Measurements from ENCODE around the gene TBC1D17. TPM values are rescaled to one million over a fixed set of nuclear protein-coding genes. Genes with fewer than 3 reads are reported as not detected.
A peak's percentile ranks its signal among the peaks of the same experiment; 100 is the strongest.

TBC1D17 gene
- total and polyA plus RNA-seq, 4 donors: 11.3 to 27.9 (median 17.2) TPM

DNA sequence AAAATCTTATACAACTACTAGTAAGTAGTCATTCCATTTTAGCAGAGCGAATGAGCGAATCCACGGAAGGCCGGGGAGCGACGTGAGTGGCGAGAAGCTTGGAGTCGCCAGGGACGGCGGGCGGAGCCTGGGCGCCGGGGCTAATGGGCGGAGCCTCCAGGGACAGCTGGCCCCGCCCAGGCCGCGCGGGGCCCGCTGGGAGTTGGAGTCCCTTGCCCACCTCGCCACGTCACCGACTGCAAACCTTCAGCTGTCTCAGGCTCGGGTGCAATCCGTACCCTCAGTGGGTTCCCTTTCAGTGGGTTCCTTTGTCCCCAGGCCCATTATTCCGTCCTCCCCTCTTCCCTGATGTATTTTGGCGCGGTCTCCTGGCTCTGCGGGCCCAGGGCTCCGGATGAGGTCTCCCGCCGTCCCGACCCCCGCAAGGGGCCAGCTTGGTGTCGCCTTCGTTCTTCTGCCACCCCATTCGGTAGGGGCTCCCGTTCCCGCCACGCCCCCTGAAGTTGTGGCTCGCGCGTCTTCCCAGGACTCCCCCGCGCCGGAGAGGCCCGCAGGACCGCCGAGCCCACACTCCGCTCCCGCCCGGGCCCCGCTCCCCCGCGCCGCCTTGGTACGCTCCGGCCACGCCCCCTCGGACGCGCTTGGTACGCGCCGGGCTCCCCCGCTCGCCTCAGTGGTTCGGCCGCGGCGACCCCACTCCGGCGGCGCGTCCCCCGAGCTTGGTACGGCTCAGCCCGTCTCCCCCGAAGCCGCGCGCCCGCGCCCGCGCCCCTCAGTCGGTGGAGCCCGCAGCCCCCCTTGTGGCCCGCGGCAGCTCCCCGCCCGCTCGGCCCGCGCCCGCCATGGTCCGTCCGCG is 26.8 kb upstream of the TBC1D17 start, which contains the start of gene PTOV1:
TSS of gene PTOV1 (plus strand) at position 673 of the 856 bp plus-strand sequence.
- TF ChIP-seq RAD21 (IDR thresholded peaks at IDR 0.05) (peak in 1 of 2 donors; percentile 2), YY1 (IDR thresholded peaks at IDR 0.05) (peak; percentile 45), FOXA1 (IDR thresholded peaks at IDR 0.05) (no peak)
- Histone ChIP-seq H3K27me3 (ENCODE audit: control insufficient read depth in 4 of 4, insufficient read depth in 4 of 4, low read length in 3 of 4) (no peaks in the 10 kb centered on the region), H3K9ac (ENCODE audit: low read depth in 1 of 2, low read length in 2 of 2) (peak within 1 kb of the TSS; percentile 92 to 98), H3K4me1 (ENCODE audit: control insufficient read depth in 4 of 4, insufficient read depth in 4 of 4, low read length in 3 of 4) (peaks cover 3 to 19% (median 13%) of the 10 kb centered on the region in 4 donors), H3K9me3 (ENCODE audit: control insufficient read depth in 4 of 4, low read length in 3 of 4) (no peaks in the 10 kb centered on the region), H3K36me3 (ENCODE audit: control insufficient read depth in 4 of 4, insufficient read depth in 3 of 4, low read depth in 1 of 4, low read length in 3 of 4) (peaks cover 0 to 2% (median 0%) of the 10 kb centered on the region in 4 donors), H3K4me3 (ENCODE audit: low read depth in 1 of 3, low read length in 3 of 3) (peak within 1 kb of the TSS; percentile 90 to 93 (median 92)), H3K27ac (ENCODE audit: low read depth in 1 of 2, low read length in 2 of 2) (peak within 1 kb of the TSS; percentile 99 to 100)
- 1% methylated on average over 98 of the region's 98 CpGs for whole genome bisulfite sequencing
- peak; percentile 94 for DNase-seq (ENCODE audit: low spot score)

DNA sequence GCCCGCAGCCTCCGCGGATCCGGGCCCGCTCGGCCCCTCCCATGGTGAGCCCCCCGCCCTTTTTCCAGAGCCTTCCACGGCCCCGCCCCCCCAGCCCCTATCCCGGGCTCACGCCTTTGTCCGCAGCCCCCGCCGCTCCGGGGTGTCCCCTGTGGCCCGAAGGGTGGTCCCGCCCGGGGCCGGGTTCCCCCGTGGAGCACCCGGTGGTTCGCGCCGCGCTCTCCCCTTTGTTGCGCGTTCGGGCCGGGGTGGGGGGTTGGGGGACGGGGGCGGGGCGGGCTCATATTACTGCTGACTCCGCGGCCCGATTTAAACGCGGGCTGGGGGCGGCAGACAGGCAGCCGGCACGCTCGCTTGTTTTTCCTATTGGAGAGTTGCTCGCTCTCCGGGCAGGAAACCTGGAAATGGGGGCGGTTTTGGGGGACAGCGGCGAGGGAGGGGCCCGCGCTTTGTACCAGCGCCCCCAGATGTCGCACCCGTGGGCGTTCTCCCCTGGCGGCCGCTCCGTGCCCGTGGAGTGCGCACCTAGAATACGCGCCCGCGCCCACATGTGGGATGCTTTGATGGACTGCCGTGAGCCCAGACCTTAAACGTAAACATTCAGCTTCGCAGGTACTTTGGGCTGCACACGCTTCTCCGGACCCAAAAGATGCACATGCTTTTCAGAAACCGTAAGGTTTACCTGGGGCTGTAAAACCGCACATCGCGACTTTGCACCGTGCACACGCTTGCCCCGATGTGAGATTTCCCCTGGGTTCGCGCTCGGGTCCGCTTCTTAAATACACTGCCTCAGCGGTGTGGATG is 25.8 kb upstream of the TBC1D17 start:
- Histone ChIP-seq H3K4me1 (ENCODE audit: control insufficient read depth in 4 of 4, insufficient read depth in 4 of 4, low read length in 3 of 4) (peaks cover 3 to 19% (median 13%) of the 10 kb centered on the region in 4 donors), H3K36me3 (ENCODE audit: control insufficient read depth in 4 of 4, insufficient read depth in 3 of 4, low read depth in 1 of 4, low read length in 3 of 4) (peaks cover 0 to 5% (median 0%) of the 10 kb centered on the region in 4 donors), H3K27me3 (ENCODE audit: control insufficient read depth in 4 of 4, insufficient read depth in 4 of 4, low read length in 3 of 4) (no peaks in the 10 kb centered on the region), H3K9me3 (ENCODE audit: control insufficient read depth in 4 of 4, low read length in 3 of 4) (no peaks in the 10 kb centered on the region), H3K27ac (ENCODE audit: low read depth in 1 of 2, low read length in 2 of 2) (peak overlapping the region; percentile 99 to 100), H3K9ac (ENCODE audit: low read depth in 1 of 2, low read length in 2 of 2) (no peak overlapping the region), H3K4me3 (ENCODE audit: low read depth in 1 of 3, low read length in 3 of 3) (peak overlapping the region; percentile 68 to 93 (median 92))
- no peak for TF ChIP-seq RXRA (IDR thresholded peaks at IDR 0.05)
- no peak for TF ChIP-seq TAF1 (conservative IDR thresholded peaks at IDR 0.05)
- no peak for TF ChIP-seq GABPA (IDR thresholded peaks at IDR 0.05 in 1 of 2, conservative IDR thresholded peaks at IDR 0.05 in 1 of 2)
- no peak for TF ChIP-seq SP1 (IDR thresholded peaks at IDR 0.05)
- TF ChIP-seq, protein P1, sequence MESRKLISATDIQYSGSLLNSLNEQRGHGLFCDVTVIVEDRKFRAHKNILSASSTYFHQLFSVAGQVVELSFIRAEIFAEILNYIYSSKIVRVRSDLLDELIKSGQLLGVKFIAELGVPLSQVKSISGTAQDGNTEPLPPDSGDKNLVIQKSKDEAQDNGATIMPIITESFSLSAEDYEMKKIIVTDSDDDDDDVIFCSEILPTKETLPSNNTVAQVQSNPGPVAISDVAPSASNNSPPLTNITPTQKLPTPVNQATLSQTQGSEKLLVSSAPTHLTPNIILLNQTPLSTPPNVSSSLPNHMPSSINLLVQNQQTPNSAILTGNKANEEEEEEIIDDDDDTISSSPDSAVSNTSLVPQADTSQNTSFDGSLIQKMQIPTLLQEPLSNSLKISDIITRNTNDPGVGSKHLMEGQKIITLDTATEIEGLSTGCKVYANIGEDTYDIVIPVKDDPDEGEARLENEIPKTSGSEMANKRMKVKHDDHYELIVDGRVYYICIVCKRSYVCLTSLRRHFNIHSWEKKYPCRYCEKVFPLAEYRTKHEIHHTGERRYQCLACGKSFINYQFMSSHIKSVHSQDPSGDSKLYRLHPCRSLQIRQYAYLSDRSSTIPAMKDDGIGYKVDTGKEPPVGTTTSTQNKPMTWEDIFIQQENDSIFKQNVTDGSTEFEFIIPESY (IDR thresholded peaks at IDR 0.05): no peak
- TF ChIP-seq, protein P2, sequence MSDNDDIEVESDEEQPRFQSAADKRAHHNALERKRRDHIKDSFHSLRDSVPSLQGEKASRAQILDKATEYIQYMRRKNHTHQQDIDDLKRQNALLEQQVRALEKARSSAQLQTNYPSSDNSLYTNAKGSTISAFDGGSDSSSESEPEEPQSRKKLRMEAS (IDR thresholded peaks at IDR 0.05): no peak
- TF ChIP-seq EGR1 (IDR thresholded peaks at IDR 0.05; ENCODE audit: low read depth in 2 of 2): no peak
- no peak for TF ChIP-seq FOXA1 (IDR thresholded peaks at IDR 0.05)
- no peak for TF ChIP-seq HNF4A (conservative IDR thresholded peaks at IDR 0.05)
- no peak for TF ChIP-seq JUND (IDR thresholded peaks at IDR 0.05)
- TF ChIP-seq, protein P3, sequence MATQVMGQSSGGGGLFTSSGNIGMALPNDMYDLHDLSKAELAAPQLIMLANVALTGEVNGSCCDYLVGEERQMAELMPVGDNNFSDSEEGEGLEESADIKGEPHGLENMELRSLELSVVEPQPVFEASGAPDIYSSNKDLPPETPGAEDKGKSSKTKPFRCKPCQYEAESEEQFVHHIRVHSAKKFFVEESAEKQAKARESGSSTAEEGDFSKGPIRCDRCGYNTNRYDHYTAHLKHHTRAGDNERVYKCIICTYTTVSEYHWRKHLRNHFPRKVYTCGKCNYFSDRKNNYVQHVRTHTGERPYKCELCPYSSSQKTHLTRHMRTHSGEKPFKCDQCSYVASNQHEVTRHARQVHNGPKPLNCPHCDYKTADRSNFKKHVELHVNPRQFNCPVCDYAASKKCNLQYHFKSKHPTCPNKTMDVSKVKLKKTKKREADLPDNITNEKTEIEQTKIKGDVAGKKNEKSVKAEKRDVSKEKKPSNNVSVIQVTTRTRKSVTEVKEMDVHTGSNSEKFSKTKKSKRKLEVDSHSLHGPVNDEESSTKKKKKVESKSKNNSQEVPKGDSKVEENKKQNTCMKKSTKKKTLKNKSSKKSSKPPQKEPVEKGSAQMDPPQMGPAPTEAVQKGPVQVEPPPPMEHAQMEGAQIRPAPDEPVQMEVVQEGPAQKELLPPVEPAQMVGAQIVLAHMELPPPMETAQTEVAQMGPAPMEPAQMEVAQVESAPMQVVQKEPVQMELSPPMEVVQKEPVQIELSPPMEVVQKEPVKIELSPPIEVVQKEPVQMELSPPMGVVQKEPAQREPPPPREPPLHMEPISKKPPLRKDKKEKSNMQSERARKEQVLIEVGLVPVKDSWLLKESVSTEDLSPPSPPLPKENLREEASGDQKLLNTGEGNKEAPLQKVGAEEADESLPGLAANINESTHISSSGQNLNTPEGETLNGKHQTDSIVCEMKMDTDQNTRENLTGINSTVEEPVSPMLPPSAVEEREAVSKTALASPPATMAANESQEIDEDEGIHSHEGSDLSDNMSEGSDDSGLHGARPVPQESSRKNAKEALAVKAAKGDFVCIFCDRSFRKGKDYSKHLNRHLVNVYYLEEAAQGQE (IDR thresholded peaks at IDR 0.05): no peak
- no peak for TF ChIP-seq NR2F2 (IDR thresholded peaks at IDR 0.05)
- TF ChIP-seq FOXA2 (IDR thresholded peaks at IDR 0.05): no peak
- no peak for TF ChIP-seq RAD21 (IDR thresholded peaks at IDR 0.05)
- TF ChIP-seq, protein P4, sequence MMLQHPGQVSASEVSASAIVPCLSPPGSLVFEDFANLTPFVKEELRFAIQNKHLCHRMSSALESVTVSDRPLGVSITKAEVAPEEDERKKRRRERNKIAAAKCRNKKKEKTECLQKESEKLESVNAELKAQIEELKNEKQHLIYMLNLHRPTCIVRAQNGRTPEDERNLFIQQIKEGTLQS (IDR thresholded peaks at IDR 0.05): no peak
- TF ChIP-seq, protein P5, sequence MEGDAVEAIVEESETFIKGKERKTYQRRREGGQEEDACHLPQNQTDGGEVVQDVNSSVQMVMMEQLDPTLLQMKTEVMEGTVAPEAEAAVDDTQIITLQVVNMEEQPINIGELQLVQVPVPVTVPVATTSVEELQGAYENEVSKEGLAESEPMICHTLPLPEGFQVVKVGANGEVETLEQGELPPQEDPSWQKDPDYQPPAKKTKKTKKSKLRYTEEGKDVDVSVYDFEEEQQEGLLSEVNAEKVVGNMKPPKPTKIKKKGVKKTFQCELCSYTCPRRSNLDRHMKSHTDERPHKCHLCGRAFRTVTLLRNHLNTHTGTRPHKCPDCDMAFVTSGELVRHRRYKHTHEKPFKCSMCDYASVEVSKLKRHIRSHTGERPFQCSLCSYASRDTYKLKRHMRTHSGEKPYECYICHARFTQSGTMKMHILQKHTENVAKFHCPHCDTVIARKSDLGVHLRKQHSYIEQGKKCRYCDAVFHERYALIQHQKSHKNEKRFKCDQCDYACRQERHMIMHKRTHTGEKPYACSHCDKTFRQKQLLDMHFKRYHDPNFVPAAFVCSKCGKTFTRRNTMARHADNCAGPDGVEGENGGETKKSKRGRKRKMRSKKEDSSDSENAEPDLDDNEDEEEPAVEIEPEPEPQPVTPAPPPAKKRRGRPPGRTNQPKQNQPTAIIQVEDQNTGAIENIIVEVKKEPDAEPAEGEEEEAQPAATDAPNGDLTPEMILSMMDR (IDR thresholded peaks at IDR 0.05; ENCODE audit: low read depth, low read length, missing input control): no peak
- TF ChIP-seq YY1 (IDR thresholded peaks at IDR 0.05): no peak
- no peak for TF ChIP-seq HNF4G (IDR thresholded peaks at IDR 0.05)
- DNase-seq (ENCODE audit: low spot score): peak; percentile 55
- 2% methylated on average over 78 of the region's 78 CpGs for WGBS
